Keratinocyte (primary cell): ENCODE results near the gene PRR23A.

ENCODE experiments used
- CTCF ChIP-seq, 3 experiments: IDR thresholded peaks in 1 of 3; conservative IDR thresholded peaks in 1 of 3; optimal IDR thresholded peaks in 1 of 3; 2 replicates in 2 of 3; 3 replicates in 1 of 3; pipeline versions ENCODE3 to v1.5.1; 2011; ENCODE audit warnings: low read length in 3 of 3, mild to moderate bottlenecking in 3 of 3, moderate library complexity in 2 of 3, control low read depth in 1 of 3, inconsistent platforms in 1 of 3; ENCODE audit not compliant: insufficient read depth in 2 of 3; ENCODE audit errors: extremely low read depth in 1 of 3
- EZH2 ChIP-seq: IDR thresholded peaks from one replicate; pipeline ENCODE4 v1.6.1; 2012; ENCODE audit warnings: inconsistent platforms, mild to moderate bottlenecking, low read length, moderate library complexity

GRCh38 chr3:138972941-138973340 is 33.1 kb downstream of the PRR23A start:
- no peak for TF ChIP-seq CTCF (optimal IDR thresholded peaks at IDR 0.05 in 1 of 3, IDR thresholded peaks at IDR 0.05 in 1 of 3, conservative IDR thresholded peaks at IDR 0.05 in 1 of 3; ENCODE audit: extremely low read depth in 1 of 3, insufficient read depth in 2 of 3, low read length in 3 of 3)
- TF ChIP-seq EZH2: no peak
